Hippocampal formation (tissue), 2 donors: ENCODE results near the gene ATP6V0A1.

Experiments used
- DNase-seq, 2 donors: peaks; one replicate each; lab custom pipeline; 2025; lab: John Stamatoyannopoulos, UW

ATP6V0A1 gene

DNA sequence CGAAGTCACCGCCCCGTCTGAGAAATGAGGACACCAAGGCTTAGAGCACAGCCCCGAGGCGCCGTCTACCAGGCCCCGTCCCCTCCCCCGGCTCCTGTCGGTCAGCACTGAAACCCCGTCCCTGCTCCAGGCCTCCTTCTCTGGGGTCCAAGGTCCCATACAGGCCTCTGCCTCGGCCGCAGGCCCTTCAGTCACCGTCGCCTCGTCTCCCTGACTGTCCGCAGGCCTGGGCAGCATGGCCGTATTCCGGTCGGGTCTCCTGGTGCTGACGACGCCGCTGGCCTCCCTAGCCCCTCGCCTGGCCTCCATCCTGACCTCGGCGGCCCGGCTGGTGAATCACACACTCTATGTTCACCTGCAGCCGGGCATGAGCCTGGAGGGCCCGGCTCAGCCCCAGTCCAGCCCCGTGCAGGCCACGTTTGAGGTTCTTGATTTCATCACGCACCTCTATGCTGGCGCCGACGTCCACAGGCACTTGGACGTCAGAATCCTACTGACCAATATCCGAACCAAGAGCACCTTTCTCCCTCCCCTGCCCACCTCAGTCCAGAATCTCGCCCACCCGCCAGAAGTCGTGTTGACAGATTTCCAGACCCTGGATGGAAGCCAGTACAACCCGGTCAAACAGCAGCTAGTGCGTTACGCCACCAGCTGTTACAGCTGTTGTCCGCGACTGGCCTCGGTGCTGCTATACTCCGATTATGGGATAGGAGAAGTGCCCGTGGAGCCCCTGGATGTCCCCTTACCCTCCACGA lies 103.9 kb downstream of the ATP6V0A1 start:
- no peak for DNase-seq

DNA sequence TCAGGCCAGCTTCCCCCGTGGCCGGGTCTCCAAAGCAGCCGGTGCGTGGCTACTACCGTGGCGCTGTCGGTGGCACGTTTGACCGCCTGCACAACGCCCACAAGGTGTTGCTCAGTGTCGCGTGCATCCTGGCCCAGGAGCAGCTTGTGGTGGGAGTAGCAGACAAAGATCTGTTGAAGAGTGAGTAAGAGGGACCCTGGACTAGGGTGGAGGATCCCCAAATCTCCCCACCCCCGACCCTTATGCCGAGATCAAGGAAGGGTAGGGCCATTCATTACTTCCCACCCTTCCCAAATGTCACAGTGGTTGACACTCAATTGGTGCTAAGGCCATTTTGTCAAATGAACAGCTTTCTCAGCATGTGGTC lies 104.4 kb downstream of the ATP6V0A1 start:
- no peak for DNase-seq

DNA sequence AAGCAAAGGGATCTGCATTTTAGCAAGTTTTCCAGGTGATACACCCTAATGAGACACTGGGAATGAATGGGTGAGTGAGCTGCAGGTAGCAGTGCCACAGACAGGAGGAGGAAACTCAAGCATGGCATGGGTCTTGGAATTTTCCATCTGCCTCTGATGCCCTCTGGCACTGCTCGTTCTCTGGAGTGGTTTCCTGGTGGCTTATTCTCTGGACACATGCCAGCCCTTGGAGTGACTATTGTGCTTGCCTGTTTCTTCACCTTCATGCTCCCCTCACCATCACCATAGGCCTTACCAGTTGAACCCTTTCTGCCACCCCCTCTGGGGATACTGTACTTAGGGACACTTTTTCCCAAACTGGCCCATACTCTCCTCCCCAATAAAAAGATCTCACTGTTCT lies 104.9 kb downstream of the ATP6V0A1 start:
- no peak for DNase-seq

DNA sequence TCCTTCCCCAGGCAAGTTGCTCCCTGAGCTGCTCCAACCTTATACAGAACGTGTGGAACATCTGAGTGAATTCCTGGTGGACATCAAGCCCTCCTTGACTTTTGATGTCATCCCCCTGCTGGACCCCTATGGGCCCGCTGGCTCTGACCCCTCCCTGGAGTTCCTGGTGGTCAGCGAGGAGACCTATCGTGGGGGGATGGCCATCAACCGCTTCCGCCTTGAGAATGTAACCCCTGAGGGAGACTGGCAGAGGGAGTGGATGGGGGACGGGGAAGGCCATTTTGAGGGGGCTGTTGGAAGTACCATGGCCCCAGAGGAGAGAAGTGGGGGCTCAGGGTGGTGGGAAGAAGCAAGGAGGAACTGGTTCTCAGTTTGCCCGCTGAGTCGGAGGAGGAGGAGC lies 105.3 kb downstream of the ATP6V0A1 start:
- DNase-seq = no peak

DNA sequence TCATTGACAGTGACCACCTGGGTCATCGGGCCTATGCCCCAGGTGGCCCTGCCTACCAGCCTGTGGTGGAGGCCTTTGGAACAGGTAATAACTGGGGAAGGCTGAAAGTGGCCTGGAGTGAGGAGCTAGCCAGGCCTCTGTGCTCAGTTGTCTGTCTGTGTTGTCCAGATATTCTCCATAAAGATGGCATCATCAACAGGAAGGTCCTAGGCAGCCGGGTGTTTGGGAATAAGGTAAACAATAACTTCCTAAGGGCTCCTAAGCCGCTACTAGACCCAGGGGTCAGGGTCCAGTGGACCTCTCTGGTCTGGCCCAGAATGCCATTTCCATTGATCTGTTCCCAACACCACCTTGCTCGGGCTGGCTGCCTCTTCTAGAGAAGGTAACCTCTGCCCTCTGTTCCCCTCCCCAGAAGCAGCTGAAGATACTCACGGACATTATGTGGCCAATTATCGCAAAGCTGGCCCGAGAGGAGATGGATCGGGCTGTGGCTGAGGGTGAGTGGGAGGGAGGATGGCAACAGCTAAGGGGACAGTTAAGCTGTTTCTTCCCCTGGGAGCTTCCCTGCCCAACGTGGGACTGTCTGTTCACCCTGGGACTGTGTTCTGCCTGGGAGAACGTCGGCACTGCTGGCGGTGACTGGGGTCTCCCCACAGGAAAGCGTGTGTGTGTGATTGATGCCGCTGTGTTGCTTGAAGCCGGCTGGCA lies 106.3 kb downstream of the ATP6V0A1 start:
- no peak for DNase-seq

DNA sequence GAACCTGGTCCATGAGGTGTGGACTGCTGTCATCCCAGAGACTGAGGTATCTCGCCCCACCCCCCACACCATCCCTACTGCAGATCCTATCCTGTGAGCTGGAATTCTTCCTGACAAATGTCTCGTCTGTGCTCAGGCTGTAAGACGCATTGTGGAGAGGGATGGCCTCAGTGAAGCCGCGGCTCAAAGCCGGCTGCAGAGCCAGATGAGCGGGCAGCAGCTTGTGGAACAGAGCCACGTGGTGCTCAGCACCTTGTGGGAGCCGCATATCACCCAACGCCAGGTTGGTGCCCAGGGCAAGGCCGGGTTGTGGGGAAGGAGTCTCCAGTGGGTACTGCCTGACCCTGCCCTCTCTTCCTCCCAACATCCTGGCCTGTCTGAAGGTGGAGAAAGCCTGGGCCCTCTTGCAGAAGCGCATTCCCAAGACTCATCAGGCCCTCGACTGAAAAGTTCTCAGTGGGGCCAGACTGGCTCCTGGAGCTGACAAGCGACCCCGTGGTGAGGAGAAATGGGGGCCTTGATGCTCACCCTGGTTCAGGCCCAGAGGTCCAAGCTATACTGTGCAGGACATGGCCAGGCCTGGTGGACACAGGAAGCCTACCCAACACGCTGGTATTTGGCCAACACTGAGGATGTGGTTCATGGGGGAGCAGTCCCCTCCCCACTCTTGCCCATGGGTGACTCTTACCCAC lies 107.0 kb downstream of the ATP6V0A1 start:
- DNase-seq = no peak

DNA sequence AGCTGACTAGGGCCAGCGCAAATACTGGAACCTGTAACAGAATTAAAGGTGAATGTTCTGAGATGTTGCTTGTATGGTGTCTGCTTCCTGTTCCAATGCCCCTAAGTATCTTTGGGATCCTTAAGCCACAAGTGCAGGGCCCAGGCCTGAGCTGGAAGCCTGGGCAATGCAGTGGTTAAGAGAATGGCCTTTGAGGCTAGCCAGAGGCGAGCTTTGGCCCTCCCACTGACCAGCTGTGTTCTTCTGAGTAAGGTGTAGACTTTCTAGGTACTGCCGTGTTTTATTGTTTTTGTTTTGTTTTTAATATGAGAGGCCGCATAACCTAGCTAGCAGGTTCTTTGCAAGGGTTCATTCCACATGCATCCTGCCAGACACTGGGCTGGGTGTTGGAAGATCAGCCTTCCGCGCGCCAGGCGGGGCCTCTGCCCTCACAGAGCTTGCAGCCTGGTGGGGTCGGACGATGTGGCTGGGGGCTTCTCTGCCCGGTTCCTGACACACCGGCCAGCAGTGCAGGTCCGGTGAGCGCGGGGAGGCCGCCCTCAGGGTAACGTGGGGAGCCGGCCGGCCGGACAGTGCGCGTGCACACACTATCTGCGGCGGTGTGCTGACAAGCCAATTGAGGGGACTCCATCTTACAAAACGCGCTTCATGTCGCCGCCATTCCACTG lies 107.7 kb downstream of the ATP6V0A1 start:
- DNase-seq = no peak

DNA sequence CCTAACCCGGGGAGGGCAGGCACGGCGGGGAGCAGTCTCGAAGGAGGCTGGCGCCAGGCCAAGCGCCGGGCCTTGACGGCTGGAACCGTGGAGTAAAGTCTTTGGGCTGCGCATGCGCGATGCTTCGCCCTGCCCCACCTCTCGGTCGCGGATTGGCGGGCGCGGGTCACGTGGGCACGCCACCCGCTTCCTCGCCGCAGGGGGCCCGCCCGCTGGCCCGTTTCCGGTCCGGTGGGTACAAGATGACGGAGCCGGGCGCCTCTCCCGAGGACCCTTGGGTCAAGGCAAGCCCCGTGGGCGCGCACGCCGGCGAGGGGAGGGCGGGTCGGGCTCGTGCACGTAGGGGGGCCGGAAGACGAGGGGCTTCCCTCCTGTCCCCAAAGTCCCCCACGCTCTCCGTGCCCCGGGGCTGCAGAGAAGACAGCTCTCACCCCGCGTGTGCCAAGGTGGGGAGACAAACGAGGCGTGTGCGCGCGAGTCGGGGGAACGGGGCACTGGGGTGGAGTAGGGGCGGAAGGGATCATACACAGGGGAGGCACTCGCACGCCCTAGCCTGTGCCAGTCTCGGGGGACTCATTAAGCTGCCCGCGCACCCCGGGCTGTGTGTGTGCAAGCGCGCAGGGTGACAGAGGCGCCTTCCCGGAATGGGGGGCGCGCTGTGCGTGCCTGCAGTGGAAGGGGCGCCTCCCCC lies 108.3 kb downstream of the ATP6V0A1 start, which contains the start of gene MLX:
Gene MLX, plus strand, starts transcription at position 218 of the 691 bp plus-strand sequence. Its CDS starts 25 bp downstream, at position 243.
- peak; percentile 84 to 90 for DNase-seq

DNA sequence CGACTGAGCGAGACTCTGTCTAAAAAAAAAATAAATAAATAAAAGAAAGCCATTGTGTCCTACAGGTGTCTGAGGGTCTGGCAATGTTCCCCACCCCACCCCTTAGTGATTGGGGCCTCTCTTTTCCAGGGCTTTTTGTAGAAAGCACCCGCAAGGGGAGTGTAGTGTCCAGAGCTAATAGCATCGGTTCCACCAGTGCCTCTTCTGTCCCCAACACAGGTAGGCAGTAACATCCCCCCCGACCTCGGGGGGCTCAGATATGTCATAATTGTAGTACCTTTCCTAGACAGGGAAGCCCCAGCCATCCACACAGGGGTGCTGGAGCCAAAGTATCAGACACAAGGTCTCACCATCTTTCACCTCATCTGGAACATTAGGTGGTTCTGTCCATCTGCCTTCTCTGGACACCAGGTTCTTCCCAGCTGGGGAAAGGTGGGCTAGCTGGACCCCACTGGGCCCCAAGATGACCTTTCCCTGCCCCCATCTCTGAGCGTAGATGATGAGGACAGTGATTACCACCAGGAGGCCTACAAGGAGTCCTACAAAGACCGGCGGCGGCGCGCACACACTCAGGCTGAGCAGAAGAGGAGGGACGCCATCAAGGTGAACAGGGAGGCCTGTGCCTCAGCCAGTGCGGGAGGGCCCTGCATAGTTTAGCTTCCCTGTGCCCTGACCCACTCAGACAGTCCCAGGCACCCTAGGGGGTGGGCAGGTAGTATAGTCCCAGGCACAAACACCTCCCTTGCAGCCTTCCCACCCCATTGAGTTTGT lies 109.8 kb downstream of the ATP6V0A1 start:
- no peak for DNase-seq

DNA sequence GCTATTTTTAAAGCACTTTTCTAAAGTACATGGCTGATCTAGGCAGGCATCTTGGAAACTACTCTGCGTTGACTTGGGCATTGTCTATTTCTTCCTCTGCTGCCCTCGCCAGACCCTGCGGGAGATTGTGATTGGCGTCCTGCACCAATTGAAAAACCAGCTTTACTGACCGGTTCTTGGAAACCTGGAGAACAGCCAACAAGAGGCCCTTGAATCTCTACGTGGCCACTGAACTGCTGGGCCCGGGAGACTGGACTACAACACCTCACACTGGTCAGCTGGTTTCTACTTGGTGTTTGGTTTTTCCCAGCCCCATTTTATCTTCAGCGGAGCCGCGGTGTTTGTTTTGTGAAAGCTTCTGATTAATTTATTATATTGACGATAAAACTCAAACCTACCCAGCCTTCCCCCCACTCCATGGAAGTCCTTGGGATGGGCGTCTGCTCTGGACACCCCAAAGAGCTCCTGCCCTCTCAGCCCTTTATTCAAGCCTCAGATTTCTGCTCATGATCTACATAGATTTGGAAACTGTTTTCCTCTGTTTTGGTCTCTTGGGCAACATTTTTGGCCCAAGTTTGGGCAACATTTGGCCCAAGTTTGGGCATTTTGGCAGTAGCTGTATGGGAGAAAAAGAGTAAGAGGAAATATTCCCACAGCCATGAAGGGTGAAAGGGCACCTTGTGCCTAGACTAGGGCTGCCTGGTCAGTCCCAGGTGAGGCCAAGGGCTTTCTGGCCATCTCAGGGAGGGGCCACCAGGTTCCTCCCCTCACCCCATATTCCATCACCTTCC lies 113.0 kb downstream of the ATP6V0A1 start:
- no peak for DNase-seq
